Ascending aorta (tissue), 2 donors: ENCODE measurements around the gene BPNT1. TPM values are rescaled to one million over a fixed set of nuclear protein-coding genes. Genes with fewer than 3 reads are reported as not detected.
"Not testable (repeated sequence)": the region's sequence is repeated elsewhere in the genome, so short reads cannot be mapped to it uniquely, and the experiment has no call there.

Experiments
- DNase-seq, 2 donors: peaks; one replicate each; pipeline ENCODE4 v3.0.0-alpha.2; 2019; ENCODE audit warnings: low spot score in 2 of 2
- H3K27ac ChIP-seq, 2 donors: fragments of 200-600 bp; sonication (generic); one replicate each; pipeline ENCODE4 v1.5.1; 2016 to 2017; ENCODE audit warnings: mild to moderate bottlenecking in 1 of 2
- H3K27me3 ChIP-seq: fragments of 200-600 bp; sonication (generic); one replicate; pipeline ENCODE4 v1.5.1; 2017
- H3K36me3 ChIP-seq, 2 donors: fragments of 200-600 bp; sonication (generic); one replicate each; pipeline ENCODE4 v1.5.1; 2016
- H3K4me1 ChIP-seq, 2 donors: fragments of 200-600 bp; sonication (generic); one replicate each; pipeline ENCODE4 v1.5.1; 2016 to 2017; ENCODE audit warnings: mild to moderate bottlenecking in 1 of 2
- H3K4me3 ChIP-seq, 2 donors: fragments of 200-600 bp; sonication (generic); one replicate each; pipeline ENCODE4 v1.5.1; 2016 to 2017; ENCODE audit warnings: mild to moderate bottlenecking in 1 of 2
- H3K9me3 ChIP-seq, 2 donors: fragments of 200-600 bp; sonication (generic); one replicate each; pipeline ENCODE4 v1.5.1; 2016
- intact Hi-C: fragments of 100-400 bp; cut with DNase I; formaldehyde crosslinking; loops from one replicate; pipeline ENCODE4 v1.15.1; 2023
- total RNA-seq: library from RNA; depleted of rRNA; stranded (reverse); fragments of >200 nt; gene quantifications from one replicate; pipeline ENCODE4 v1.1.0, GENCODE V29; 2016
- TF ChIP-seq, protein P1 (sequence below), 3 experiments: fragments of 200-600 bp in 2 of 3; fragments of 450-650 bp in 1 of 3; sonication (generic) in 2 of 3; IDR thresholded peaks; one replicate each; pipeline ENCODE4 v1.5.1; 2016 to 2019; ENCODE audit warnings: antibody characterized with exemption in 3 of 3, mild to moderate bottlenecking in 1 of 3, moderate library complexity in 1 of 3

The BPNT1 gene
- total RNA-seq, 1 donor from 2014 or later: 5.4 TPM

DNA sequence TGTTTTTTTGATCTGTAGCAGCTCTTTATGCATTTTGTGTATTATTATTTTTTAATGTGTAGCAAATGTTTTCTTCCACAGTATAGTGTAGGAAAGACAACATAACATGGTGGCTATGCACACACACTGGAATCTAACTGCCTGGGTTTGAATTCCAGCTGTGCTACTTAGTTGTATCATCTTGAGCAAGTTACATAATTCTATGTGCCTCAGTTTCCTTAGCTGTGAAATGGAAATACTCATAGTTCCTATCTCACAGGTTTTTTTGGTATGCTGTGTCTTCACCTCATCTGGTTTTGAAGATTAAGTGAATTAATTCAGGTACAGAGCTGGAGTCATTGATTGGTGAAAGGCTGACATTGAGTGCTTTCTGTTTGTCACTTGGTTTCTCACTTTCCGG, 3.1 kb upstream of the BPNT1 start:
- Histone ChIP-seq H3K36me3 (peaks cover 5 to 14% of the 10 kb centered on the region in 2 donors), H3K4me1 (peaks cover 0 to 10% of the 10 kb centered on the region in 2 donors), H3K4me3 (no peak overlapping the region), H3K9me3 (no peaks in the 10 kb centered on the region), H3K27me3 (no peaks in the 10 kb centered on the region), H3K27ac (no peak overlapping the region)
- intact Hi-C loops: loop anchor here (2.0 to 5.0 kb wide), 2 partner anchors 45 to 178 kb away; partner anchors contain the start of gene EPRS1
- TF ChIP-seq, protein P1, sequence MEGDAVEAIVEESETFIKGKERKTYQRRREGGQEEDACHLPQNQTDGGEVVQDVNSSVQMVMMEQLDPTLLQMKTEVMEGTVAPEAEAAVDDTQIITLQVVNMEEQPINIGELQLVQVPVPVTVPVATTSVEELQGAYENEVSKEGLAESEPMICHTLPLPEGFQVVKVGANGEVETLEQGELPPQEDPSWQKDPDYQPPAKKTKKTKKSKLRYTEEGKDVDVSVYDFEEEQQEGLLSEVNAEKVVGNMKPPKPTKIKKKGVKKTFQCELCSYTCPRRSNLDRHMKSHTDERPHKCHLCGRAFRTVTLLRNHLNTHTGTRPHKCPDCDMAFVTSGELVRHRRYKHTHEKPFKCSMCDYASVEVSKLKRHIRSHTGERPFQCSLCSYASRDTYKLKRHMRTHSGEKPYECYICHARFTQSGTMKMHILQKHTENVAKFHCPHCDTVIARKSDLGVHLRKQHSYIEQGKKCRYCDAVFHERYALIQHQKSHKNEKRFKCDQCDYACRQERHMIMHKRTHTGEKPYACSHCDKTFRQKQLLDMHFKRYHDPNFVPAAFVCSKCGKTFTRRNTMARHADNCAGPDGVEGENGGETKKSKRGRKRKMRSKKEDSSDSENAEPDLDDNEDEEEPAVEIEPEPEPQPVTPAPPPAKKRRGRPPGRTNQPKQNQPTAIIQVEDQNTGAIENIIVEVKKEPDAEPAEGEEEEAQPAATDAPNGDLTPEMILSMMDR (IDR thresholded peaks at IDR 0.05): no peak
- no peak for DNase-seq

DNA sequence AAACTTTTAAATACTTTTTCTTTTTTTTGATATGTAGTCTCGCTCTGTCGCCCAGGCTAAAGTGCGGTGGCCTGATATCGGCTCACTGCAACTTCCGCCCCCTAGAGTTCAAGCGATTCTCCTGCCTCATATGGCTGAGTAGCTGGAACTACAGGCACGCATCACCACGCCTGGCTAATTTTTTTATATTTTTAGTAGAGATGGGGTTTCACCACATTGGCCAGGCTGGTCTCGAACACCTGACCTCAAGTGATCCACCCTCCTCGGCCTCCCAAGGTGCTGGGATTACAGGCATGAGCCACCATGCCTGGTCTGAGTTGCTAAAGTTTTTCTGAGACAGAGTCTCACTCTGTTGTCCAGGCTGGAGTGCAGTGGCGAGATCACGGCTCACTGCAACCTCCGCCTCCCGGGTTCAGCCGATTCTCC, 3.3 kb downstream of the BPNT1 start:
- H3K9me3 ChIP-seq, H3K4me3 ChIP-seq, H3K27ac ChIP-seq, H3K36me3 ChIP-seq, H3K27me3 ChIP-seq, H3K4me1 ChIP-seq, DNase-seq, intact Hi-C loops: not testable (repeated sequence)

DNA sequence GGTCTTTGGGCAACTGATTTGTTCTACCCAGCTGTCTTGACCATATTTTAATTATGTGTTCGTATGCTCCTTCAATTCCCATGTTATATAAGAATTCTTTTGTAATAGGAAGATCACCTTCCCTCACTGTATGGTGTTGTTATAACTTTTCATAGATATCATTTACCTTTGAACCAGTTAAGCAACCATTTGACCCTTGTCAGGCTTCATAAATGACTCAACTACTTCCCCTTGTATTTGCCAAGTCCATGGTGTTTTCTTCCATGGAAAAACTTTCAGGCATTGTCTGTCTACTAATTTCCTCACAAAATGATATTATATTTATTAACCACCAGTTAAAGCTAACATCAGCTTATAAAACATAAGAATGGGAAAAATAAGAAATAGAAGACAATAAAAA, 5.1 kb downstream of the BPNT1 start:
- no peak for DNase-seq
- Histone ChIP-seq H3K9me3 (no peaks in the 10 kb centered on the region), H3K36me3 (peaks cover 0 to 4% of the 10 kb centered on the region in 2 donors), H3K27me3 (no peaks in the 10 kb centered on the region), H3K4me1 (no peaks in the 10 kb centered on the region), H3K4me3 (no peak overlapping the region), H3K27ac (no peak overlapping the region)
- TF ChIP-seq, protein P1 (IDR thresholded peaks at IDR 0.05): no peak
- intact Hi-C loops: no loop called here

DNA sequence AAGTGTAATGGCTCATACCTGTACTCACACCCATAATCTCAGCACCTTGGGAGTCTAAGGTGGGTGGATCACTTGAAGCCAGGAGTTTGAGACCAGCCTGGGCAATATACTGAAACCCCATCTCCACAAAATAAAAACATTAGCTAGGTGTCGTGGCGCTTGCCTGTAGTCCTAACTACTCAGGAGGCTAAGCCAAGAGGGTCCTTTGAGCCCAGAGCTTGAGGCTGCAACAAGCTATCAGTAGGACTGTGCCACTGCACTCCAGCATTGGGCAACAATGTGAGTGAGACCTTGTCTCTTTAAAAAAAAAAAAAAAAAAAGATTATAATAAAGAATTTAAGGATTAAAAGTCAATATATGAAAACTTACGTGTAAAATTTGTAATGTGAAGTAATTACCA, 11.7 kb downstream of the BPNT1 start:
- H3K4me3 ChIP-seq: no peak overlapping the region
- DNase-seq: no peak
- H3K4me1 ChIP-seq: no peaks in the 10 kb centered on the region
- H3K27ac ChIP-seq: no peak overlapping the region
- H3K36me3 ChIP-seq: peaks cover 8 to 13% of the 10 kb centered on the region in 2 donors
- TF ChIP-seq, protein P1 (IDR thresholded peaks at IDR 0.05): no peak
- no peaks in the 10 kb centered on the region for H3K9me3 ChIP-seq
- no peaks in the 10 kb centered on the region for H3K27me3 ChIP-seq
- intact Hi-C loops: no loop called here

DNA sequence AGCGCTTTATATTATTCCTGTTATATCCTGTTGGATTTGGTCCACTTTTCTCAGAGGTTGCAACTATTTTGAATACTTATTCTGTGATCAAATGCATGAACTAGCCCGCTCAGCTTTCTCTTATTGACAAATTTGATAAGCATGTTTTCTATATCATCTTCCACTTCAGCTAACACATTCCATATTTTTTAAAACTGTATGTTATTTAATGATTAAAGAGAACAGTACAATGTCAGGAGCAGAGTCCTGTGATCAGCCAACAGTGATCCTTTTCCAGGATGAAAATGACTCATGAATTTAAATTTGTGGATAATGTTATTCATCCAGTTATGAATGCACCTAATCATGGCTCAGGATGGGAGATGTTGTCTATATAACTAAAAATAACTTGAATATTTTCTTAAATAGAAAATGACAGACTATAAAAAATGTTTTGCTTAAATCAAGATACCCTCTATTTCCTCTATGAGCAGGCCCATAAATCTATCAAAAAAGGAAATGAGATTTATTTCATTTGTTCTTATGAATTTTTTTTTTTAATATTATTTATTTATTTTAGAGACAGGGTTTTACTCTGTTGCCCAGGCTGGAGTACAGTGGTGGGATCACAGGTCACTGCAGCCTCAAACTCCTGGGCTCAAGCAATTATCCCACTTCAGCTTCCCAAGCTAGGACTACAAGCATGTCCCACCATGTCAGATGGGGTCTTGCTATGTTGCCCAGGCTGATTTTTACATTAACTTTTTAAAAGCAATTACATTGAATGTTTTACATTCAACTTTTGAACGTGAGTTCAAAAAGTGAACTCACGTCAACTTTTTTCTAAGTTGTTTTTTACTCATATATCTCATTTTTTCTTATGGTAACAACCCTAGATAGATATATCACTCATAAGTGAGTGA, 12.5 kb downstream of the BPNT1 start:
- Histone ChIP-seq H3K27ac (no peak overlapping the region), H3K4me1 (no peaks in the 10 kb centered on the region), H3K27me3 (no peaks in the 10 kb centered on the region), H3K9me3 (no peaks in the 10 kb centered on the region), H3K4me3 (no peak overlapping the region), H3K36me3 (peaks cover 8 to 20% of the 10 kb centered on the region in 2 donors)
- intact Hi-C loops: no loop called here
- DNase-seq: no peak
- TF ChIP-seq, protein P1 (IDR thresholded peaks at IDR 0.05): no peak
